NCI-H2196 (cell line): ENCODE measurements around the gene SLC7A6.

Source experiments
- DNase-seq: peaks from one replicate; lab custom pipeline; 2025; ENCODE audit not compliant: unreplicated experiment; lab: John Stamatoyannopoulos, UW

The SLC7A6 gene

DNA sequence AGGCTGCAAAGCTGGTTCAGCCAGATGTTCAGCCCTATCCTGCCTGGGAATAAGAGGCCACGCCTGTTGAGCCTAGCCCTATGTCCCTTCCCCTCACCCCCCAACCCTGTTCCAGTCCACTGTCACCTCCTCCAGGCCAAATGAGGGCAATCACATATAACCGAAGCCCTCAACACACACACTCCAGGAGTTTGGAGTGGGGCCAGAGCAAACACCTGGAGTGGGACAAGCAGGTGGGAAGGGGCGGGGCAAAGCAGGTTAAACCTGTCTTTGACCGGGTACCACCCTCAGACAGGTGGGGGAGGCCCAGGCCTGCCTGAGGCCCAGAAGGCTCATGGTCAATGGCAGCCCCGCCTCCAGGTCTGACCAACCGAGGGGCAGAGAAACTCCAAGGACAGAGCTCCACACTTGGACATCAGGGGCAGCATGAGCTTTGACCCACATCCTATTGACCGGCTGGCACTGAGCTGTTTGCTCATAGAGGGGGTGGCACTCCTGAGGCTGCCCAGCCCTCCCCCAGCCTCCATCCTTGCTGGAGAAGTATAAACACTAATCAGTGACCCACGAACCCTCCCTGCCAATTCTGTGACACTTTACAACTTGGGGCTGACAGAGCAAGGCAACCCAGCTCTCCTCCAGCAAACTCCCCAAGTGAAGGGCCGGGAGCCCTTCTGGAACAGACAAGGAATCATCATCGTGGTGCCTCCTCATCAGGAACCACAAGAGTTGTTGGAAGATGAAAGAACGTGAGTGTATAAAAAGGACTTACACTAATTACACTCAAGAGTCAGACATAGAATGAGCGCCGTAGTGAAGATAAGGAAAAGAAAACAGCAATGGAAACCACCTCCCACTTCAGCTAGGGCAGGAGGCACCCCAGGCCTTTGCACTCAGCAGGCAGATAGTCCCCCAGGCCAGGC lies 29.9 kb upstream of the SLC7A6 start:
- DNase-seq, result peak; percentile 85

GRCh38 chr16:68235108-68235886 lies 29.0 kb upstream of the SLC7A6 start:
- no peak for DNase-seq

DNA sequence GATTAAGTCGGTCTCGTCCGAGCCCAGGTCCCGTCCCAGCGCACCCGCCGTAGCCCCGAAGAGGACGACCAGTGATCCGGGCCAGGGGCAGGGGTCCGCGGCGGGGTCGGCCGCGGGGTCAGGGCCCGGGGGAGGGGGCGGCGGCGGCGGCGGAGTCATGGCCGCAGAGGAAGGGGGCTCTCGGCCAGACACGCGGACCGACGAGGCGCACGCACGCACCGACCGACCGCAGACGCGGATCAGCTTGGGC lies 28.5 kb upstream of the SLC7A6 start, which contains the start of gene ESRP2:
Gene ESRP2, minus strand, starts transcription at position 241 of the 250 bp plus-strand sequence. Its CDS starts 82 bp downstream, at position 159.
- no peak for DNase-seq

GRCh38 chr16:68236137-68236825 lies 28.0 kb upstream of the SLC7A6 start:
- peak; percentile 69 for DNase-seq

GRCh38 chr16:68236826-68237242 lies 27.5 kb upstream of the SLC7A6 start:
- no peak for DNase-seq

DNA sequence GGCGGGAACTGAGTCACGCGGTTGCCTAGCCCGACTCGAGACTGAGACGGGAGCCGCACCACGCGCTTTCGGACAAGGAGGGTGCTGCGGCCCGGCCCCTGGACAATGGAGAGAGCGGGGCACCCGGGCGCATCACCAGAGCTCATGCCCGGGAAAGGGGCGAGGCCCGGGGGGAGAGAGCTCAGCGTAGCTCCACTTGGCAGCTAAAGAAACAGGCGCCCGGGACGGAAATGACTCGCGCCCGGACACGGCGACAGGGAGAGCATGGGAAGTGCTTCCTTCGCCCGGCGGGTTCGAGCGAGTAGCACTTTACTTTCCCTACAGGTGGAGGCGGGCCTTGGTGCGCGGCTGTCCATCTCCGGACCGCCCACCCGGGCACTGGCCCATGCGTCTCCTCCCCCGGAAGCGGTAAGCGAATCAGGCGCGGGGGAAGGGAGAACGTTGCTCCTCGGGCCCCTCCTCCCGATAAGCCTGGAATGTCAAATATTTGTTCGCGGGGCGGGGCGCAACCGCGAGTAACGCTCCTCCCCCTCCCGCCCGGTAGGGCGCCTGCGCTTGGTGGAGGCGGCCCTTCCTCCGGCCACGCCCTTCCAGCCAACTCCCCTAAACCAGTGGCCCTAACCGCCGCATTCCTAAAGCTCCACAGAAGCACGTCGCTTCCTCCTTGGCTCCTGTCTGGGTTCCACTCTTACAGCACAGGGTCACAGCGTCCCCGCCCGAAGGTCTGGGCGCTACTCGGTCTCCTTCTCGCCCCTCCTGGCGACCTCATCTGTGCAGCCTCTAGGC lies 26.9 kb upstream of the SLC7A6 start:
- peak; percentile 88 for DNase-seq

DNA sequence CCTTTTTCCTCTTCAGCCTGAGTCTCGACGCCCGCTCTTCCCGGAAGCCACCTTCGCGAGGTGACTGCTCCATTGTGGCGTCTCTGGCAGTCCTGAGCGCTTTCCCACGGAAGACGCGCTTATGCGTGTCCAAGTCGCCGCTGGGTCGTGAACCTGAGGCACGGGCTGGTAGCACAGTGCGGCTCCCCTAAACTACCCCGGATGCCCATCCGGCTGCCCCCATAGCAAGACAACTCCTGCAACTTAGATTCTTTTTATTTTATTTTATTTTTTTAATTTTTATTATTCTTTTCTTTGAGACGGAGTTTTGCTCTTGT lies 26.3 kb upstream of the SLC7A6 start:
- no peak for DNase-seq

DNA sequence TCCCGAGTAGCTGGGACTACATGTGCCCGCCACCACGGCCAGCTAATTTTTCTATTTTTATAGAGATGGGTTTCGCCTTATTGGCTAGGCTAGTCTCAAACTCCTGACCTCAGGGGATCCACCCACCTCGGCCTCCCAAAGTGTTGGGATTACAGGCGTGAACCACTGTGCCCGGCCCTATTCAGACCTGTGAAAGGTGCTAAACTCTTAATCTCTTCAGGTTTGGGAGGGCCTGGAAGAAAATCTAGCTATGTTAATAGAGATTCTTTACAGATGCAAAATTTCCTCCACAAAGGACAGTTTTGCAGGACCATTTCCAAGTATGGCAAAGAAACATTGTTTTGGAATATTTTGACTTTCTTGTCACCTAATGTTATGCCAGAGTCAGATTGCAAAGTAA lies 22.2 kb upstream of the SLC7A6 start:
- DNase-seq, result no peak

- no peak for DNase-seq
These were observed 21.1 kb upstream of the SLC7A6 start for GRCh38 chr16:68242926-68243858.

GRCh38 chr16:68244481-68244902 lies 19.8 kb upstream of the SLC7A6 start:
- DNase-seq, result no peak

DNA sequence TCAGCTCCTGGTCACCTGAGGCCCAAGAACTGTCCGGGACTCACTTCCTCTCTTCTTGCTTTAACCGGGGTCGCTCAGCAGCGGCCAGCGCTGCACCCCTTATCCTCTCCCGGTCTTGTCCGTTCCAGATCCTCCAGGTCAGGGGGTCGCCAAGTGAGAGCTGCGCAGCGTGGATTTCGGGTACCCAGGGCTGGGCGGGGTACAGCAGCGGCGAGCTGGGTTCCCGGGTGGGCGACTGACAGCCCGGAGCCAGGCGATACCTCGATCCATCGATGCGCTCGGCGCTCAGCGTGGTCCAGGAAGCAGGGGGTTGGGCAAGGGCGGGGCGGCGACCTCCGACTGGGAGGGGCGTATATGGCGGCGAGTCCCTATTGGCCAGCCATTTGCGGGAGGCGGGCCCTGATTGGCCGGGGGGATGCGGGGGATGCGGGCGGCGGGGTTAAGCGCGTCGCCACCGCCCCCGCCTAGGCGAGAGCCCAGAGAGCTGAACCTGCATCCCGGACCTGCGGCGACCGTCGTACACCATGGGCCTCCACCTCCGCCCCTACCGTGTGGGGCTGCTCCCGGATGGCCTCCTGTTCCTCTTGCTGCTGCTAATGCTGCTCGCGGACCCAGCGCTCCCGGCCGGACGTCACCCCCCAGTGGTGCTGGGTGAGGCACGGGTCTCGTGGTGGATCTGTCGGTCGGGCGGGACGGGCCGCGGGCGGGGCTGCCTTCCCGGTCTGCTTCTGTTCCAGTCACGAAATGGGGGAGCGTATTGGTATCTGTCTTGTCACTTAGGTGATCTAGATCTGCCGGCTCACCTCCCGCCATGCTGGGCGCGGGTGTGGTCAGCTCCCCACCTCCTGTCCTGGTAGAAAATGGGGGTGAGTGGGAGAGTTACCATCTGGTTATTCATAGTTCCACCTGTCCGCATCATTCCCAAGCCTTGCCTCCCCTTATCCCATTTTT lies 19.1 kb upstream of the SLC7A6 start, which contains the start of gene PLA2G15:
Gene PLA2G15, plus strand, starts transcription at position 471 of the 951 bp plus-strand sequence. Its CDS starts 54 bp downstream, at position 525.
- DNase-seq, result peak; percentile 72

DNA sequence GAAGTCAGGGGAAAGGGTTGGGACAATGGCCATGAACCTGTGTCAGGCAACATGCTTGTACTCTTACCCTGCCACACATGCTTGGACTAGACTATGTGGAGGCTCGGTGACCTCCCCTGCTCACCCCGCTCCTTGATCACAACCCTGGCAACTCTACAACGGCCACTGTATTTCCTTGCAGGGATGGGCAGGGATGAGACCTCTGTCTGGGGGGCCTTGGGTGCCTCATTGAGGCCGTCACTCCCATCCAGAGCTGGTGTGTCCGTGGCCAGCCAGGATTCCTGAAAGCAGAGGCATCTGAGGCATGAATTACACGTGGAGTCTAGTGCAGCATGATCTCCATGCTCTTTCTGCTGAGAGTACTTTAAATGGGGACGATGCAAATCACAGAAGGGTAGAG lies 18.2 kb upstream of the SLC7A6 start:
- no peak for DNase-seq

- no peak for DNase-seq
These were observed 17.7 kb upstream of the SLC7A6 start for GRCh38 chr16:68246666-68247065.

- DNase-seq, result no peak
These were observed 16.9 kb upstream of the SLC7A6 start for GRCh38 chr16:68247400-68247799.

- no peak for DNase-seq
These were observed 16.4 kb upstream of the SLC7A6 start for GRCh38 chr16:68247932-68248331.

DNA sequence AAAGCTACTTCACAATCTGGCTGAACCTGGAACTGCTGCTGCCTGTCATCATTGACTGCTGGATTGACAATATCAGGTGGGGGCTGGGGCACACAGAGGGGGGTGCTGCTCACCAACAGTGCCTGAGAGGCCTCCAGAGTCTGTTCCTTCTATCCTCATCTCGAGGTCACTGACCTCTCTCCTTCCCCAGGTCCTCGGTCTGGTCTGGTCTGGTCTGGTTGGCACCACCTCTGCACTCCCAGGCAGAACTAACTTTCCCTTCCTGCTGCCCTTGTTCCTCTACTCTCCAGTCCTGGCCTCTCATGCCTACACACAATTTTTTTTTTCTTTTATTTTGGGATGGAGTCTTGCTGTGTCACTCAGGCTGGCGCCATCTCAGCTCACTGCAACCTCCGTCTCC lies 15.0 kb upstream of the SLC7A6 start:
- no peak for DNase-seq

DNA sequence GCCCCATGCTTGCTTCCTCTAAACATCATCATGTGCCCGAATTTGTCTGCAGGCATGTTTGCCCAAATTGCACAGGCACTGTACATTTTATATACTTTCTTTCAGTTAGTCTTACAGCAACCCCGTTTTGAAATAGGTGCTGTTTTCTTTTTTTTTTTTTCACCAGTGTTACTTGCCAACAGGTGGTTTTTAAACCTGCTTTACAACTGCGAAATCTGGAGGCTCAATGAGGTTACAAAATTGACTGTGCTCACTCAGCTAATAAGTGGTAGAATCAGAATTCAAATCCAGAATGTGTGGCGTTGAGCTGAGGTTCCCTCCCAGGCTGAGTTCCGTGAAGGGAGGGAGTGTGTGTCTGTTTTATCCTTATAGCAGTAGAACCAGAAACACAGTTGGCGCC lies 13.4 kb upstream of the SLC7A6 start:
- DNase-seq, result no peak

- no peak for DNase-seq
These were observed 12.5 kb upstream of the SLC7A6 start for GRCh38 chr16:68251832-68252231.

- no peak for DNase-seq
These were observed 11.9 kb upstream of the SLC7A6 start for GRCh38 chr16:68252383-68252782.
